Osteocyte (in vitro differentiated cells): Measurements from ENCODE around the gene BHLHE40. TPM values are rescaled to one million over a fixed set of nuclear protein-coding genes. Genes with fewer than 3 reads are reported as not detected.

Experiments
- DNase-seq: peaks from one replicate; pipeline ENCODE4 v3.0.0; 2021; ENCODE audit warnings: mixed read lengths; ENCODE audit not compliant: unreplicated experiment; ENCODE audit errors: extremely low spot score
- H3K27ac Mint-ChIP-seq: one replicate; pipeline ENCODE4 v1.8.0; 2021; ENCODE audit warnings: mild to moderate bottlenecking, mixed read lengths; ENCODE audit not compliant: unreplicated experiment
- H3K27me3 Mint-ChIP-seq: one replicate; pipeline ENCODE4 v1.8.0; 2021; ENCODE audit warnings: mixed read lengths; ENCODE audit not compliant: unreplicated experiment
- H3K36me3 Mint-ChIP-seq: one replicate; pipeline ENCODE4 v1.8.0; 2021; ENCODE audit warnings: mixed read lengths; ENCODE audit not compliant: unreplicated experiment
- H3K4me1 Mint-ChIP-seq: one replicate; pipeline ENCODE4 v1.8.0; 2021; ENCODE audit warnings: mixed read lengths; ENCODE audit not compliant: unreplicated experiment
- H3K4me3 Mint-ChIP-seq: one replicate; pipeline ENCODE4 v1.8.0; 2021; ENCODE audit warnings: mild to moderate bottlenecking, moderate library complexity, mixed read lengths; ENCODE audit not compliant: unreplicated experiment
- H3K9me3 Mint-ChIP-seq: one replicate; pipeline ENCODE4 v1.8.0; 2021; ENCODE audit warnings: mixed read lengths; ENCODE audit not compliant: unreplicated experiment
- total RNA-seq: library from RNA; stranded (reverse); gene quantifications from 2 replicates; pipeline ENCODE4 v1.2.1, GENCODE V29; 2021
- TF ChIP-seq, protein P1 (sequence below): fragments of 200-600 bp; sonication (generic); IDR thresholded peaks from 2 replicates; pipeline ENCODE4 v1.5.0; 2021; ENCODE audit warnings: antibody characterized with exemption, mild to moderate bottlenecking, moderate library complexity

Gene BHLHE40
- total RNA-seq, 1 donor from 2014 or later, result 34.1 TPM

GRCh38 chr3:4977001-4977852 lies 2.0 kb upstream of the BHLHE40 start:
- Mint-ChIP-seq H3K4me3 (peak overlapping the region; percentile 92), H3K27me3 (no peaks in the 10 kb centered on the region), H3K9me3 (no peaks in the 10 kb centered on the region), H3K27ac (peak overlapping the region; percentile 98), H3K36me3 (peaks cover 11% of the 10 kb centered on the region), H3K4me1 (peaks cover 36% of the 10 kb centered on the region)
- no peak for DNase-seq
- TF ChIP-seq, protein P1, sequence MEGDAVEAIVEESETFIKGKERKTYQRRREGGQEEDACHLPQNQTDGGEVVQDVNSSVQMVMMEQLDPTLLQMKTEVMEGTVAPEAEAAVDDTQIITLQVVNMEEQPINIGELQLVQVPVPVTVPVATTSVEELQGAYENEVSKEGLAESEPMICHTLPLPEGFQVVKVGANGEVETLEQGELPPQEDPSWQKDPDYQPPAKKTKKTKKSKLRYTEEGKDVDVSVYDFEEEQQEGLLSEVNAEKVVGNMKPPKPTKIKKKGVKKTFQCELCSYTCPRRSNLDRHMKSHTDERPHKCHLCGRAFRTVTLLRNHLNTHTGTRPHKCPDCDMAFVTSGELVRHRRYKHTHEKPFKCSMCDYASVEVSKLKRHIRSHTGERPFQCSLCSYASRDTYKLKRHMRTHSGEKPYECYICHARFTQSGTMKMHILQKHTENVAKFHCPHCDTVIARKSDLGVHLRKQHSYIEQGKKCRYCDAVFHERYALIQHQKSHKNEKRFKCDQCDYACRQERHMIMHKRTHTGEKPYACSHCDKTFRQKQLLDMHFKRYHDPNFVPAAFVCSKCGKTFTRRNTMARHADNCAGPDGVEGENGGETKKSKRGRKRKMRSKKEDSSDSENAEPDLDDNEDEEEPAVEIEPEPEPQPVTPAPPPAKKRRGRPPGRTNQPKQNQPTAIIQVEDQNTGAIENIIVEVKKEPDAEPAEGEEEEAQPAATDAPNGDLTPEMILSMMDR, result no peak

DNA sequence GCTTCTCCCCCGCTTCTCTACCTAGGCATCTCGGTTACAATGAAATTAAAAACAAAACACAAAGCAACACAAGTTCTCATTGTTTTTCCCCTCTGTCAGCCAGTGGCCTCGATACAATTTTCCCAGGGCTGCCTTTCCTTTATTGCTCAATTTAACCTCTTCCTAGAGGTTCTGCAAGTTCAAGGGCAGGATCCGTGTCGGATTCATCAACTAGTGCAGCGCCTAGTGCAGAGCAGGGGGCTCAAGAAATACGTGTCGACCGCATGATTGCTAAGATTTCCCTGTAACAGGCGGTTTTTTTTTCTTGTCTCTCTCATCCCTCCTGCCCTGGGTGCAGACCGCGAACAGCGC lies 1.4 kb upstream of the BHLHE40 start:
- H3K27ac Mint-ChIP-seq, result peak overlapping the region; percentile 98
- no peaks in the 10 kb centered on the region for H3K9me3 Mint-ChIP-seq
- peak overlapping the region; percentile 92 for H3K4me3 Mint-ChIP-seq
- H3K27me3 Mint-ChIP-seq, result no peaks in the 10 kb centered on the region
- H3K36me3 Mint-ChIP-seq, result peaks cover 16% of the 10 kb centered on the region
- no peak for DNase-seq
- H3K4me1 Mint-ChIP-seq, result peaks cover 42% of the 10 kb centered on the region
- TF ChIP-seq, protein P1, result no peak

DNA sequence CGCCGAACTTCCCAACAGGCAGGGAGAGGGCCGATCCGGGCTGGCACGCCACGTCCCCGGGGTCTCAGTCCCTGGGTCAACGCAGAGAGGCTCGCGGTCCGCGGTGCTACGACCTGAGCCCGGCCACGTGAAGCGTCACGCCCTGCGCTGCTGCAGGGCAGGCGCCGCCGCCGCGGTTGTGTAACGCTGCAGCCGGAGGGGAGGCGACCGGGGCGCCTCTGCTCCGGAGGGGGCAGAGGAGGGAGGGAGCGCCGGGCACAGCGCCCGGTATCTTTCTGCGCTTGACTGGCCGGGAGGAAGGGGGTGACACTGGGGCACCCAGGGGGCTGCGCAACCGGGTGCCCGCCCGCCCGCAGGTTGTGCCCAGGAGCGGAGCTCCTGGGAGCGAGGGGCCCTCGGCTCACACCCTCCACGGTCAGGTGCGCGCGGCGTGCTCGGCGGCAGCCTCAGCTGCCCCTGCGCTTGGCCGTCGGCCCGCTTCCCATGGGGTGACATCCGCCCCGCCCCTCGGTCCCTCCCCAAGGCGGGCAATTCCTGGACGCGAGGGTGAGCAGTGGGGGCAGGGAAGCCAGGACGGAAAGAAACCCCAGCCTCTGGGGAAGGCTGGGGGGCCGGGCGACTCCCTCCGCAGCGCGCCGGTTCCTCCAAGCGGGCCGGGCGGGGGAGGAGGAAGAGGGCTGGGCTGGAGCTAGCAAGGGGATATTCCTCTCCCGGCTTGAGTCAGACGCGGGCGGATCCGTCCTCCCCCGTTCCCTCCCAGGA lies 852 bp upstream of the BHLHE40 start:
- H3K27me3 Mint-ChIP-seq, result no peaks in the 10 kb centered on the region
- H3K36me3 Mint-ChIP-seq, result peaks cover 22% of the 10 kb centered on the region
- no peaks in the 10 kb centered on the region for H3K9me3 Mint-ChIP-seq
- TF ChIP-seq, protein P1, result peak; percentile 22
- DNase-seq, result peak; percentile 98
- peak overlapping the region; percentile 92 for H3K4me3 Mint-ChIP-seq
- H3K27ac Mint-ChIP-seq, result peak overlapping the region; percentile 98
- peaks cover 47% of the 10 kb centered on the region for H3K4me1 Mint-ChIP-seq

DNA sequence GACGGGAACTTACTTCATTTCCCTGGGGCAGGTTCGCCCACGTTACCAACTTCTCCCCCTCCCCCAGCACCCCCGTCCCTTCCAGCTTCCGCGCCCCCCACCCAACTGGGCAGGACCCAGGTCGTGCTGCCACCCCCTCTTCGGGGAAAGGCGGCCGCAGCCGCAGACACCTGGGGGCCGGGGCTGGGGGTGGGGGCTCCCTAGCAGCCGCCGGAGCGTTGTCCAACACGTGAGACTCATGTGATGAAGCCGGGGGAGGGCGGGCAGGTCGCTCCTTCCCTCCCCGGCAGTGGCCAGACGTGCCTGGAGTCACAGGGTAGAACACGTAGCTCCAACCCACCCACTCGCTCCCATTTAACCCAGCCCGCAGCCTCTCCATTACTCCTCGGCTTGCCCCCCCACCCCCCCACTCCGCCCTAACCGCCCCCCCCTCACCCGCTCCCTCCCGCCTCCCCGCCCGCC lies 240 bp upstream of the BHLHE40 start:
- peak overlapping the region; percentile 92 for H3K4me3 Mint-ChIP-seq
- peak; percentile 96 for DNase-seq
- TF ChIP-seq, protein P1, result no peak
- H3K4me1 Mint-ChIP-seq, result peaks cover 53% of the 10 kb centered on the region
- H3K27ac Mint-ChIP-seq, result peak overlapping the region; percentile 98
- no peaks in the 10 kb centered on the region for H3K27me3 Mint-ChIP-seq
- no peaks in the 10 kb centered on the region for H3K9me3 Mint-ChIP-seq
- H3K36me3 Mint-ChIP-seq, result peaks cover 28% of the 10 kb centered on the region
